IPS-NIHi7 (cell line): Measurements from ENCODE around the gene SCUBE3.

Source experiments
- DNase-seq: peaks from one replicate; pipeline ENCODE4 v3.0.0; 2012; ENCODE audit warnings: mixed read lengths; ENCODE audit errors: extremely low spot score

Gene SCUBE3

GRCh38 chr6:35240838-35241801 lies 27.4 kb downstream of the SCUBE3 start:
- peak; percentile 93 for DNase-seq

- no peak for DNase-seq
Measured at GRCh38 chr6:35242486-35242885, 28.7 kb downstream of the SCUBE3 start.

GRCh38 chr6:35242906-35243305 lies 29.1 kb downstream of the SCUBE3 start:
- DNase-seq, result no peak

- no peak for DNase-seq
Measured at GRCh38 chr6:35243386-35243958, 29.7 kb downstream of the SCUBE3 start.

- DNase-seq, result no peak
Measured at GRCh38 chr6:35244551-35244950, 30.8 kb downstream of the SCUBE3 start.

GRCh38 chr6:35247642-35248231 lies 34.0 kb downstream of the SCUBE3 start:
- DNase-seq, result no peak

GRCh38 chr6:35248300-35248699 lies 34.5 kb downstream of the SCUBE3 start:
- DNase-seq, result no peak

- DNase-seq, result no peak
Measured at GRCh38 chr6:35248965-35249364, 35.2 kb downstream of the SCUBE3 start.

- DNase-seq, result no peak
Measured at GRCh38 chr6:35251949-35252348, 38.2 kb downstream of the SCUBE3 start.

GRCh38 chr6:35253249-35253648 lies 39.5 kb downstream of the SCUBE3 start:
- DNase-seq, result no peak

- no peak for DNase-seq
Measured at GRCh38 chr6:35258336-35258735, 44.6 kb downstream of the SCUBE3 start.

- peak; percentile 67 for DNase-seq
Measured at GRCh38 chr6:35258858-35259193, 45.1 kb downstream of the SCUBE3 start.

GRCh38 chr6:35259194-35259947 lies 45.6 kb downstream of the SCUBE3 start, which contains the start of gene ZNF76:
Gene ZNF76, plus strand, starts transcription at chr6:35259735. Its CDS starts 21,417 bp downstream, at chr6:35281152.
- DNase-seq, result peak; percentile 100

GRCh38 chr6:35259948-35260590 lies 46.3 kb downstream of the SCUBE3 start:
- DNase-seq, result peak; percentile 93

- DNase-seq, result no peak
Measured at GRCh38 chr6:35260591-35261570, 47.1 kb downstream of the SCUBE3 start.

- DNase-seq, result no peak
Measured at GRCh38 chr6:35262596-35262995, 48.8 kb downstream of the SCUBE3 start.

GRCh38 chr6:35264550-35265274 lies 51.0 kb downstream of the SCUBE3 start:
- DNase-seq, result no peak

- DNase-seq, result no peak
Measured at GRCh38 chr6:35265523-35265922, 51.8 kb downstream of the SCUBE3 start.

- no peak for DNase-seq
Measured at GRCh38 chr6:35267446-35267845, 53.7 kb downstream of the SCUBE3 start.

GRCh38 chr6:35267897-35268296 lies 54.1 kb downstream of the SCUBE3 start:
- no peak for DNase-seq
